K562 treated with DMSO at 1 percent for 24 hours (cell line): ENCODE data around the gene EVI2B. TPM values are rescaled to one million over a fixed set of nuclear protein-coding genes. Genes with fewer than 3 reads are reported as not detected.

ENCODE experiments used
- total RNA-seq: library from RNA; unstranded; fragments of 300-600 nt; gene quantifications from 2 replicates; pipeline ENCODE4 v1.2.3, GENCODE V29; 2022; ENCODE audit warnings: low read depth; ENCODE audit not compliant: insufficient read depth

The EVI2B gene
- 5.4 and 6.9 TPM in 2 replicates for total RNA-seq

GRCh38 chr17:31313982-31314781, at the start of gene EVI2B:
Gene EVI2B, minus strand, starts transcription at chr17:31314054. Its CDS starts 8,445 bp downstream, at chr17:31305609.

GRCh38 chr17:31321481-31321880, 7.6 kb upstream of the EVI2B start, which contains the start of gene EVI2A:
Gene EVI2A, minus strand, starts transcription at chr17:31321622. Its CDS starts 2,609 bp downstream, at chr17:31319013.

GRCh38 chr17:31297090-31297489, 16.8 kb downstream of the EVI2B start, which contains the start of gene OMG:
Gene OMG, minus strand, starts transcription at chr17:31297239. Its CDS starts 908 bp downstream, at chr17:31296331.

Other genes starting within 250 kb of the EVI2B start
- gene NF1, start 219.1 kb downstream of the EVI2B start, total RNA-seq, result 11.2 and 13.4 TPM in 2 replicates
- 0.15 TPM in 1 of 2 replicates, not detected in the other for gene OMG, start 16.8 kb downstream of the EVI2B start, total RNA-seq
- not detected in 2 replicates for gene EVI2A, start 7.6 kb upstream of the EVI2B start, total RNA-seq
- 15.9 TPM in 2 replicates for gene RAB11FIP4, start 77.6 kb upstream of the EVI2B start, total RNA-seq